HG03139 (cell line): ENCODE measurements around the gene ARHGAP30.
A peak's percentile ranks its signal among the peaks of the same experiment; 100 is the strongest.
"Not testable (repeated sequence)": the region's sequence is repeated elsewhere in the genome, so short reads cannot be mapped to it uniquely, and the experiment has no call there.

Experiments
- ATAC-seq: cut with Tn5 transposase; IDR thresholded peaks from one replicate; pipeline ENCODE4 v1.9.1; 2021; ENCODE audit not compliant: unreplicated experiment

ARHGAP30 gene, protein sequence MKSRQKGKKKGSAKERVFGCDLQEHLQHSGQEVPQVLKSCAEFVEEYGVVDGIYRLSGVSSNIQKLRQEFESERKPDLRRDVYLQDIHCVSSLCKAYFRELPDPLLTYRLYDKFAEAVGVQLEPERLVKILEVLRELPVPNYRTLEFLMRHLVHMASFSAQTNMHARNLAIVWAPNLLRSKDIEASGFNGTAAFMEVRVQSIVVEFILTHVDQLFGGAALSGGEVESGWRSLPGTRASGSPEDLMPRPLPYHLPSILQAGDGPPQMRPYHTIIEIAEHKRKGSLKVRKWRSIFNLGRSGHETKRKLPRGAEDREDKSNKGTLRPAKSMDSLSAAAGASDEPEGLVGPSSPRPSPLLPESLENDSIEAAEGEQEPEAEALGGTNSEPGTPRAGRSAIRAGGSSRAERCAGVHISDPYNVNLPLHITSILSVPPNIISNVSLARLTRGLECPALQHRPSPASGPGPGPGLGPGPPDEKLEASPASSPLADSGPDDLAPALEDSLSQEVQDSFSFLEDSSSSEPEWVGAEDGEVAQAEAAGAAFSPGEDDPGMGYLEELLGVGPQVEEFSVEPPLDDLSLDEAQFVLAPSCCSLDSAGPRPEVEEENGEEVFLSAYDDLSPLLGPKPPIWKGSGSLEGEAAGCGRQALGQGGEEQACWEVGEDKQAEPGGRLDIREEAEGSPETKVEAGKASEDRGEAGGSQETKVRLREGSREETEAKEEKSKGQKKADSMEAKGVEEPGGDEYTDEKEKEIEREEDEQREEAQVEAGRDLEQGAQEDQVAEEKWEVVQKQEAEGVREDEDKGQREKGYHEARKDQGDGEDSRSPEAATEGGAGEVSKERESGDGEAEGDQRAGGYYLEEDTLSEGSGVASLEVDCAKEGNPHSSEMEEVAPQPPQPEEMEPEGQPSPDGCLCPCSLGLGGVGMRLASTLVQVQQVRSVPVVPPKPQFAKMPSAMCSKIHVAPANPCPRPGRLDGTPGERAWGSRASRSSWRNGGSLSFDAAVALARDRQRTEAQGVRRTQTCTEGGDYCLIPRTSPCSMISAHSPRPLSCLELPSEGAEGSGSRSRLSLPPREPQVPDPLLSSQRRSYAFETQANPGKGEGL

DNA sequence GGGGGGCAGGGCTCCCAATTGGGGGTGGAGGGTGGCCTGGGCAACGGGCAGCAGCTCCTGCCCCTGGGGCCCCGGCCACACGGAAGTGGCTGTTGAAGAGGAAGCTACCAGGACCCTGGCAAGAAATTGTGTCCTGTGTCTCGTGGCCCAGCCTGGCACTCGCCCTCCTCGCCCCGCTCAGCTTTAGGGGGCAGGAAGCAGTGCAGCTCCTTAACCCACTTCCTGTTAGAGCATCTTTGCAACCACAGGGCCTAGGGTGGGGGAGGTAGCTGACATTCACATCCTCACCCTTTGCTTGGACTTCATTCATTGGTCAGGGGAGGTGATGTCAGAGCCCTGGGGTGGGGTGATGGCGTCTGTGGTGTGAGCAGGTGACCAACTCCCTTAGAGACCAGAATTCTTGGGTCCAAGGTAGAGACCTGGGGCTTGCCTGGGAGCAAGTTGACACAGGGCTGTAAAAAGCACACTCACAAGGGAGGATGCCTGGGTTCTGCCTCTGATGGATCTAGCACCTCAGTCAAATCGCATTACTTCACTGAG lies at the start of gene ARHGAP30:
ARHGAP30 (minus strand) TSS at position 161 of the 540 bp plus-strand sequence. CDS start 267 bp downstream, outside the sequence.
- peak; percentile 80 for ATAC-seq

DNA sequence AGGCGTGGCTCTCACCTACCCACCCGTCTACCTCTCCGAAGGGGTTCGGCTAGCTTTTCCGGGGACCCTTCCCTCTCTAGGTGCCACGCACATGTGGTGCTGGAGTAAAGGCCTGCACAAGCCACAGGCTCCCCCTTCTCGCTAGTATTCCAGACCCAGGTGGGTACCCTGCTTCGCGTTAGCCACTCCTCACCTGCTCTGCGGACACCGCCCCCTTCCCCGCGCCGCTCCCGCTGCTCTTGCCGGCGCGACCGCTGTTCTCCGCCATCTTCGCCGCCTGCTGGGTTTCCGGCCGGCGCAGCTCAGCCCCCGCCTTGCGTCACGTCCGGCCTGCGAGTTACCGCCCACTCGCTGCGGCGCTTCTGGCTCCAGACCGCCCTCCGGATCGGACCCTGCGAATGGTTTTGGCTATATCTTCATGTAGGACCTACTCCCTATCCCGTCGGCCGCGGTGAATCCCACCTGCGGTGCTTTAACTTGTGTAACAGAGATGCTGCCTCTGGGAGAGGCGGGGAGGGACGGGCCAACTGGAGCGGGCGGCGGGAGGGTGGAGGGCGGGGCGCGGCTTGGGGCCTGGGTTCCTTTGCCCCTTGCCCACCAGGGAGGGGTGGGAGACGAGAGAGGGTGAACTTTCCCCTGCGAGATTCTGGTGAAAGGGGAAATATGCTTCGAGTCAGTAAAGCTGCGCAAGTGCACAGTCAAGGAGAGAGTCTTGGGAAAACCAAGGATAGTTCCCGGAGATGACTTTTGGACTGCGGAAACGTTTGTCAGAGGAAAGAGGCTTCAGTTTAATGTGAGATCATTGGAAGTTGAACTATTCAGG lies 48.3 kb upstream of the ARHGAP30 start, which contains the start of the genes NIT1 and PFDN2:
NIT1 (plus strand) TSS at position 347 of the 823 bp plus-strand sequence; CDS start at position 419, 72 bp downstream.
PFDN2 (minus strand) TSS at position 279 of the 823 bp plus-strand sequence; CDS start at position 268, 11 bp downstream.
- peak; percentile 66 for ATAC-seq

DNA sequence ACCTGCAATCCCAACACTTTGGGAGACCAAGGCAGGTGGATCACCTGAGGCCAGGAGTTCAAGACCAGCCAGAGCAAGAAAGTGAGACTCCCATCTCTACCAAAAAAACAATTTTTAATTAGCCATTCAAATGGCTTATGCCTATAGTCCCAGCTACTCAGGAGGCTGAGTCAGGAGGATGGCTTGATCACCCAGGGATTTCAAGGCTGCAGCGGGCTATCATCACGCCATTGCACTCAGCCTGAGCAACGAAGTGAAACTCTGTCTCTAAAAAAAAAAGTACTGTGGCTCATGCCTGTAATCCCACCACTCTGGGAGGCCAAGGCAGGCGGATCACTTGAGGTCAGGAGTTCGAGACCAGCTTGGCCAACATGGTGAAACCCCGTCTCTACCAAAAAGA lies 46.3 kb upstream of the ARHGAP30 start:
- not testable (repeated sequence) for ATAC-seq

DNA sequence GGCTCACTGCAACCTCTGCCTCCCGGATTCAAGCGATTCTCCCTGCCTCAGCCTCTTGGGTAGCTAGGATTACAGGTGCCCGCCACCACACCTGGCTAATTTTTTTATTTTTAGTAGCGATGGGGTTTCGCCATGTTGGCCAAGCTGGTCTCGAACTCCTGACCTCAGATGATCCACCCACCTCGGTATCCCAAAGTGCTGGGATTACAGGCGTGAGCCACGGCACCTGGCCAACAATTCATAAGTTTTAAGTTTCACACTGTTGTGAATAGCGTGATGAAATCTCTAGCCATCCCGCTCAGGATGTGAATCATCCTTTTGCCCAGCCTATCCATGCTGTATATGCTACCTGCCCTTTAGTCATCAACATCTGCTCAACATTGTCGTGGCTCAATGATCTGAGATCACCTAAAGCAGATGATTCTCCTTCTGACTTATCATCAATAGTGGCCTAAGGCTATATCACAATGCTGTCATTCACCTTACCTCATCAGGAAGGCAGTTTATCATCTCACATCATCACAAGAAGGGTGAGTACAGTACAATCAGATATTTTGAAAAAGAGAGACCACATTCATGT lies 45.5 kb upstream of the ARHGAP30 start:
- no peak for ATAC-seq

DNA sequence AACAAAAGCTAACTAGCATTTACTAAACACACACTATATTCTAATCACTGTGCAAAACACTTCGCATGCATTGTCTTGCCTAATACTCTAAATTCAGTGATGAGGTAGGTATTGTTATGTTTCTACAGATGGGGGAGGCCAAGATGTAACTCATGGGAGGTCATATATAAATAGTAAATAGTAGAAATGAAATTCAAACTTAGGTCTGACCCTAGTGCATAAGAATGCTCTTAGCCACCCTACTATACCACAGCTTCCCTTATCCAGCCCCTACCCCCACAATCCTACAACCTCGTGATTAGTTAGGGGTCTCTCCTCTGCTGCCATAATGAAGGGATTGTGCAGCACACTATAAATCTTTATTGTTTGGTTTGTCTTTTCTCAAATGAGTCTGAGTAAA lies 44.9 kb upstream of the ARHGAP30 start:
- no peak for ATAC-seq

DNA sequence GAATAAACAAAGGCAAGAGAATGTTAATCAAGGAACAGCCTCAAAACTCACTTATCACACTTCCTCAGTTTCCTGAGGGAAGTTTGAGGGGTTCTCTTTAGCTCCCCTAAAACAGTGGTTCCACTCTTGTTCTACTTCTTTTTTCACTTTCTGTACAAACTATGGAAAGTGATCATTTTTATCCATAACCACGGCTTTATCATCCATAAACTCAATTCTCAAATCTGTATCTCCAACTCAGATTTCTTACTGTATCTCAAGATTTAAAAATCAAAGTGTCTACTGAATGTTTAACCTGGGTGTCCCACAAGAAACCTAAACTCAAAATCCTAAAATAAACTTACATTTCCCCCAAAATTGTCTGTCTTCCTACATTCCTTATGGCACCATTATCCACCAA lies 44.2 kb upstream of the ARHGAP30 start:
- no peak for ATAC-seq

DNA sequence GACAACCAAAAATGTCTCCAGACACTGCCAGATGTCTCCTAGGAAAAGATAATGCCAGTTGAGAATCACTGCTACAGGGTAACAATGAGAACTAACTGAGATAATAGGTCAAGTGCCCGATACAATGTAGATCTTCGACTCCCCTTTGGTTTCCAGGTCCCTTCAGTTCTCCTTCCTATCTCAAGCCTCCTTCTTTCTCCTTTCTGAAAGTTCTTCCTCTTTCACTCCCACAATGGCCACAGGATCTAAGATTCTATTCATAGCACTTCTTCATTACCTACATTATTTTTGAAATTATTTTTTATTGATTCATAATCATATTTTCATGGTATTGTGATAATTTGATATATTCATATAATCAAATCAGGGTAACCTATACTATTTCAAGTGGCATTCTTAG lies 41.8 kb upstream of the ARHGAP30 start:
- no peak for ATAC-seq

DNA sequence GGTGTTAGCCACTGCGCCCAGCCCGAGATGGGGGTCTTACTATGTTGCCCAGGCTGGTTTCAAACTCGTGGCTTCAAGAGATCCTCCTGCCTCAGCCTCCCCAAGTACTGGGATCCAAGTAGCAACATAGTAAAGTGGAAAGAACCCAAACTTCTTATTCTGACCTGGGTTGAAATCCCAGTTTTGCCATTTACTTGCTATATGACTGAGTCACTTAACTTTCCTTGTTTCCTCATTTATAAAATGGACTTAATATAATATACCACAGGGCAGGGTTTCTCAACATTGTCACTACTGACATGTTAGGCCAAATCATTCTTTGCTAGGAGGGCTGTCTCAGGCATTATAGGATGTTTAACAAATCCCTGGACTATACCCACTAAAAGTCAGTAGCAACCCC lies 41.4 kb upstream of the ARHGAP30 start:
- no peak for ATAC-seq

DNA sequence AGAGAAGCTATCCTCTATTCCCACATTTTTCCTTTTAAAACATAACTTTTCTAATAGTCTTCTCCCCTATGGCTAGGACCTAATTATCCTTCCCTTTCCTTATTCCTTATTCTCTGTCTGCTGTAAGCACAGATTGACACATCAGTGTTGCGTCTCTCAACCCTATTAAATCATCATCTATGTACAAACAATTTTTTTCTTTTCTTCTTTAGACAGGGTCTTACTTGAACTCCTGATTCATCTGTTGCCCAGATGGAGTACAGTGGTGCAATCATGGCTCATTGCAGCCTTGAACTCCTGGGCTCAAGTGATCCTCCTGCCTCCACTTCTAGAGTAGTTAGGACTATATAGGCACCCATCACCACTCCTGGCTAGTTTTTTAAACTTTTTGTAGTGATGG lies 36.7 kb upstream of the ARHGAP30 start:
- ATAC-seq, result no peak

DNA sequence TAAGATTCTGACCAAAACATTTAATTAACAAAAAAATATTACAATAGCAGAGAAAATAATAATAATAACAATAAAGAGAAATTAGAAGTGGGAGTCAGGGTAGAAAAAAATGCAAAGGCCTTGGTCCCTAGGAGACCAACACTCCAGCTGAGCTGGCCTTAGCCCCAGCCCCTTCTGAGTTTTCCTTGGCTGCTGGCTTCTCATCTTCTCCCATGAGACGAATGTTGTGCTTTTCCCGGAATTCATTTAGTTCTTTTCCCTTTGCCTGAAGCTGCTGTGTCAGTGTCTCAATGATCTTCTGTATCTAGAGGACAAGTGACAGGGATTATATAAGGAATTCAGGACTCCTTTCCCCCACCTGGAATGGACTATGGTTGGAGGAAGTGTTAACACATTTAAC lies 30.9 kb upstream of the ARHGAP30 start:
- no peak for ATAC-seq

DNA sequence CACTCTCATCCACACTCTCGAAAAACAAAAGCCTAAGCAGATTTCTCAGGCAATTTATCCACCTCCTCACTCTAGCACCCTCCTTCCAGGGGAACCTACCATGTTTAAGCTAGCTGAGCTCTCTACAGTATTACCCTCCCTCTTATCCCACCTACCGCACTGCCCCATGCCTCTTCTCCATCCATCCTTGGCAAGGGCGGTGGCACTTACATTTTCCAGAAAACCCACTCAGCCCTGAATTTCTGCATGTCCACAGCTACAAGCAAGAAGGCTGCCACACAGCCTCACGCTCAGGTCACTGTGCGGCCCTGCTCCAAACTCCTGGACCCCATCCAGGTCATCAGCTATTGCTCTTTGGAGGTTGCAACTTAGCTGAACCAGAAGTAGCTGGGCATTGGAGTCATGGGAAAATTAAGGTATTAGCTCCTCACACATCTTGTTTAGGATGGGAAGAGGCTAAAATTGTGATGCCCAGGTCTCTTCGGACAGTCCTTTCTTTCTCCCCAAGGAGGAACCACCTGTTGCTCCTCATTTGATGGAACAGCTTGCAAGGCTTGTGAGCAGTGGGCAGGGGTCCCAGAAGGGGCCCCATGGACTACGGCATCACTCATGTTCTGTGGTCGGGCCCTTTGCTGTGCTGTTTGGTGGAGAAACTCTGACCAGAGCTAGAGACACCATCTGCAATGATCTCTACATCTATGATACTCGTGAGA lies 29.6 kb upstream of the ARHGAP30 start:
- ATAC-seq, result no peak

DNA sequence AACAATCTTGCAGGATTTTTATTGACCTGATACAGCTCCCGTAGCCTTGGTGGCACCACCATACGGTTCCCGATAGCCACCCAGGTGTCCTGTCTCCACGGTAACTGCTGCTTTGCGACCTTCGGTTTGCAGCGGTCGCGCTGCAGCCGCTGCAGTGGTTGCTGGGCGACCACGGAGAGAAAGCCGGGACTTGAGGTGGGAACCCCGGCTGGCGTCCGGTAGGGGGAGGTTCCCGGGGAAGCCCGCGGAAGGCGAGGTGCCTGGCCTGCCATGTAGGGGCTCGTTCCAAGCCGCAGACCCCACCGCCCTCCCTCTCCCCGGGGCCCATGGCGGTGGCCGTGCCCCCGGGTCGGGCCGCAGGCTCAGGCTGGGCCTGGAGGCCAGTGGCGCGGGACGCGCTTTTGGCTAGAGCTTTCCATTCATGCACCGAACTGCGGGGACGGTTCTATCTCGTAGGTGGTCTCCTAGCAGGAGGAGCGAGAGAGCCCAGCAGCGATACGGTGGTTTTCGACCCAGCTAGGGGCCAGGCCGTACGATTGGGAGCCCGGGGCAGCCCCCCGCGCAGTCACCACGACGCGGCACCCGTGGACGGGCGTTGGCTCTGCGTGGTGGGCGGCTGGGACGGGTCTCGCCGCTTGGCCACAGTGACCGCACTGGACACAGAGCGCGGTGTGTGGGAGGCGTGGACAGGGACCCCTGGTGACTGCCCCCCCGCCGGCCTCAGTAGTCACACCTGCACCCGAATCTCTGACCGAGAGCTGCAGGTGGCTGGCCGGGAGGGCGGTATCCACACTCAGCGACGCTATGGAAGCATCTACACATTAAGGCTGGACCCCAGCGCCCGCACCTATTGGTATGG lies 28.7 kb upstream of the ARHGAP30 start, which contains the start of gene KLHDC9:
KLHDC9 (plus strand) TSS at position 152 of the 859 bp plus-strand sequence; CDS start at position 327, 175 bp downstream.
- ATAC-seq, result peak; percentile 68

DNA sequence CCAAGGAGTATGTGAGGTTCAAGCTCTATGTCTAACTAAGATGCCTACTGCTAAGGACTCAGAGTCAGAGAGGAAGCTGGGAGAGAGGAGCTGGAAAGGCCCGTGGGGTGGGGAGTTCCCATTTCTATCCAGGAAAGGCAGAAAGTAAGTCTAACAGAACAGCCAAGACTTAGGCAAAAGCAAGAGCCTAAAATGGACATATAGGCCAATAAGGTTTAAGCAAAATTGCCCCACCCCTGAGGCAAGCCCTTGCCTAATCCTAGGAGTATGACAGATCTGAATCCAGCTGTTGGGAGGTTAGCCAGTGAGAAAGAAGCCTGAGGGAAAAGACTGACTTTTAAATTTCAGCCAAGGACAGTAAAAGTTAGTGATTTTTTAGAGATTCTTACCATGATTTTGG lies 26.8 kb upstream of the ARHGAP30 start:
- no peak for ATAC-seq

DNA sequence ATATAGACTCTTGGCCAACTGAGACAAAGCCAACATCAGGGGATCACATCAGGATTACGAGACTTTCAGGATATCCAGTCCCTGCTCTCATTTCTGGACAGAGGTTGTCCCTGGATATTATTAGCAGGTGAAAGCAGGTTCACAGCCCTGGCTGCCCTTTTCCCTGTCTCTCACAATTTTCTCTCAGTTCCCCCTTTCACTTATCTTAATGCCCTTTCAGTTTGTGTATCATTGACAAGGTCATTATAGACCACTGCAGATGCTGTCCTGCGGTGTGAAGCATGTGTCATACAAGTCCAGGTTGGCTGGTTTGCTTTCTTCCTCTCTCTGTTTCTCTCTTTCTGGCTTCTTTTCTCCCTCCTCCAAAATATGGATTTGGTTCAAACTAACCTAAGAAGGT lies 26.3 kb upstream of the ARHGAP30 start:
- no peak for ATAC-seq

DNA sequence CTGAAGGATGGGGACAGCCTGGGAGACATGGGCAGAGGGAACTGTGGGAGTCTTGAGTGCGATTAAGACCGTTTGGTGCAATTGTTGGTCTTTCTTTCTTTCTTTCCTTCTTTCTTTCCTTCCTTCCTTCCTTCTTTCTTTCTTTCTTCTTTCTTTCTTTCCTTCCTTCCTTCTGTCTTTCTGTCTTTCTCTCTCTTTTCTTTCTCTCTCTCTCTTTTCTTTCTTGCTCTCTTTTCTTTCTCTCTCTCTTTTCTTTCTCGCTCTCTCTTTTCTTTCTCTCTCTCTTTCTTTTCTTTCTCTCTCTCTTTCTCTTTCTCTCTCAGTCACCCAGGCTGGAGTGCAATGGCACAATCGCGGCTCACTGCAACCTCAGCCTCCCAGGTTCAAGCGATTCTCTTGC lies 25.5 kb upstream of the ARHGAP30 start:
- no peak for ATAC-seq

DNA sequence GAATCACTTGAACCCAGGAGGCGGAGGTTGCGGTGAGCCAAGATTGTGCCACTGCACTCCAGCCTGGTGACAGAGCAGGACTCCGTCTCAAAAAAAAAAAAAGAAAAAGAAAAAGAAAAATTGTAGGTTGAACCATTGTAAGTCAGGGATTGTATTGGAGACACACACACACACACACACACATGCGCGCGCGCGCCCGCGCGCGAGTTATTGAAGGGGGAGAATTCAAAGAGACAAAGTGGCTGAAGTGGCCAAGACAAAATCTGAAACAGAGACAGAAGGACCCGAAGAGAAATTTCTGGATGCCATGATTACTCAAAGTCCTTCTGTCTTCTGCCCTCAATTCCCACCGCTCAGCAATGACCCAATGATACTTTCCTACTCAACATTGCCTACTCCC lies 24.8 kb upstream of the ARHGAP30 start:
- ATAC-seq, result no peak

DNA sequence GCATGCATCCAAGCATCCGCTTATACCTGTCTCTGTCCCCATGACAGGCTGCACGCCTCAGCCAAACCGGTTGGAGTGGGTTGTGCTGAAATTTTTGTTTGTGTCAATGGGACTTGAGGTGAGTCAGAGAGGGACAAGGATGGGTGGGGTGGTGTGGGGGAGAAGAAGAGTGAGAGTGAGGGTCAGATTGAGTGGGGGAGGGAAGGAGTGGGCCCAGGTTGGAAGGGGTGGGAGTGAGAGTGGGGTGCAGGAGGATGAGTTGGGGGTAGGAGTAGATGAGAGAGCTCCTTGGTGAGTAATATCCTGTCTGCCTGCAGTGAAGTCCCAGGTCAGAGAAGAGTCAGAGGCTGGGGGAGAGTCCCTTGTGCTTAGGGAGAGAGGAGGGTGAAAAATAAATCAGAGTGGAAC lies 22.9 kb upstream of the ARHGAP30 start:
- ATAC-seq, result no peak
